Glutamatergic neuron (in vitro differentiated cells): ENCODE measurements around the gene VEZF1. TPM values are rescaled to one million over a fixed set of nuclear protein-coding genes. Genes with fewer than 3 reads are reported as not detected.

Source experiments
- DNase-seq: peaks from one replicate; pipeline ENCODE4 v3.0.0; 2022
- H3K27ac Mint-ChIP-seq: one replicate; pipeline ENCODE4 v1.8.0; 2020; ENCODE audit warnings: mild to moderate bottlenecking, mixed read lengths, inconsistent platforms; ENCODE audit not compliant: unreplicated experiment
- H3K27me3 Mint-ChIP-seq: one replicate; pipeline ENCODE4 v1.8.0; 2020; ENCODE audit warnings: mild to moderate bottlenecking, moderate library complexity, mixed read lengths, inconsistent platforms; ENCODE audit not compliant: unreplicated experiment
- H3K36me3 Mint-ChIP-seq: one replicate; pipeline ENCODE4 v1.8.0; 2020; ENCODE audit warnings: mild to moderate bottlenecking, mixed read lengths, inconsistent platforms; ENCODE audit not compliant: unreplicated experiment
- H3K4me1 Mint-ChIP-seq: one replicate; pipeline ENCODE4 v1.8.0; 2020; ENCODE audit warnings: mild to moderate bottlenecking, low read depth, mixed read lengths, inconsistent platforms; ENCODE audit not compliant: unreplicated experiment
- H3K4me3 Mint-ChIP-seq: one replicate; pipeline ENCODE4 v1.8.0; 2020; ENCODE audit warnings: mild to moderate bottlenecking, mixed read lengths, inconsistent platforms; ENCODE audit not compliant: unreplicated experiment
- H3K9me3 Mint-ChIP-seq: one replicate; pipeline ENCODE4 v1.8.0; 2020; ENCODE audit warnings: mild to moderate bottlenecking, moderate library complexity, mixed read lengths, inconsistent platforms; ENCODE audit not compliant: unreplicated experiment
- total RNA-seq: library from RNA; stranded (reverse); fragmentation: NEBNext Ultra II Directional; extraction: Animal tissue kit (Norgen Biotek cat#: 25700); gene quantifications from one replicate; pipeline ENCODE4 v1.2.1, GENCODE V29; 2021; ENCODE audit not compliant: unreplicated experiment
- TF ChIP-seq, protein P1 (sequence below): fragments of 200-600 bp; sonication (generic); IDR thresholded peaks from one replicate; pipeline ENCODE4 v1.5.0; 2021; ENCODE audit not compliant: partially characterized antibody, unreplicated experiment

The VEZF1 gene
- total RNA-seq, 1 donor from 2014 or later: 88.3 TPM

DNA sequence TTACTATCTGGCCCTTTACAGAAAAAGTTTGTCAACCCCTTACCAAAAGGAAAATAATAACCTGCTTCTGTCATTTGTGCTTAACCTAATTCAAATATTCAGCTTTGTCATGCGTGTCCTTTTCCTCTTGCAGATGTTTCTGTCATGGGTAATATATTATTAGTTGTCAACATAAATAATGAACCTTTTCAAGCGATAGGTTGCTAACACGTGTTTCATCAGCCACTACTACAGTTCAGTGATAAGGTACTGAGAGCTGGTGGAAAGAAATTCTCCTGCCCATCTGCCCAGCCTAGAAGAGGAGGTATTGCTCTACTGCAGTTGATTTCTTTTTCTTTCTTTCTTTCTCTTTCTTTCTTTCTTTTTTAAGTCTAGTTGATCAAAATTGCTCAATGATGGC lies 31.0 kb upstream of the VEZF1 start:
- no peak overlapping the region for H3K4me3 Mint-ChIP-seq
- no peak overlapping the region for H3K27ac Mint-ChIP-seq
- H3K36me3 Mint-ChIP-seq: no peaks in the 10 kb centered on the region
- H3K9me3 Mint-ChIP-seq: no peaks in the 10 kb centered on the region
- no peaks in the 10 kb centered on the region for H3K27me3 Mint-ChIP-seq
- peaks cover 3% of the 10 kb centered on the region for H3K4me1 Mint-ChIP-seq
- TF ChIP-seq, protein P1, sequence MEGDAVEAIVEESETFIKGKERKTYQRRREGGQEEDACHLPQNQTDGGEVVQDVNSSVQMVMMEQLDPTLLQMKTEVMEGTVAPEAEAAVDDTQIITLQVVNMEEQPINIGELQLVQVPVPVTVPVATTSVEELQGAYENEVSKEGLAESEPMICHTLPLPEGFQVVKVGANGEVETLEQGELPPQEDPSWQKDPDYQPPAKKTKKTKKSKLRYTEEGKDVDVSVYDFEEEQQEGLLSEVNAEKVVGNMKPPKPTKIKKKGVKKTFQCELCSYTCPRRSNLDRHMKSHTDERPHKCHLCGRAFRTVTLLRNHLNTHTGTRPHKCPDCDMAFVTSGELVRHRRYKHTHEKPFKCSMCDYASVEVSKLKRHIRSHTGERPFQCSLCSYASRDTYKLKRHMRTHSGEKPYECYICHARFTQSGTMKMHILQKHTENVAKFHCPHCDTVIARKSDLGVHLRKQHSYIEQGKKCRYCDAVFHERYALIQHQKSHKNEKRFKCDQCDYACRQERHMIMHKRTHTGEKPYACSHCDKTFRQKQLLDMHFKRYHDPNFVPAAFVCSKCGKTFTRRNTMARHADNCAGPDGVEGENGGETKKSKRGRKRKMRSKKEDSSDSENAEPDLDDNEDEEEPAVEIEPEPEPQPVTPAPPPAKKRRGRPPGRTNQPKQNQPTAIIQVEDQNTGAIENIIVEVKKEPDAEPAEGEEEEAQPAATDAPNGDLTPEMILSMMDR: no peak
- DNase-seq: no peak

GRCh38 chr17:58010067-58010799 lies 22.2 kb upstream of the VEZF1 start:
- H3K4me1 Mint-ChIP-seq: peaks cover 11% of the 10 kb centered on the region
- no peaks in the 10 kb centered on the region for H3K36me3 Mint-ChIP-seq
- H3K4me3 Mint-ChIP-seq: no peak overlapping the region
- DNase-seq: no peak
- peaks cover 16% of the 10 kb centered on the region for H3K9me3 Mint-ChIP-seq
- no peak overlapping the region for H3K27ac Mint-ChIP-seq
- TF ChIP-seq, protein P1: no peak
- peaks cover 10% of the 10 kb centered on the region for H3K27me3 Mint-ChIP-seq

DNA sequence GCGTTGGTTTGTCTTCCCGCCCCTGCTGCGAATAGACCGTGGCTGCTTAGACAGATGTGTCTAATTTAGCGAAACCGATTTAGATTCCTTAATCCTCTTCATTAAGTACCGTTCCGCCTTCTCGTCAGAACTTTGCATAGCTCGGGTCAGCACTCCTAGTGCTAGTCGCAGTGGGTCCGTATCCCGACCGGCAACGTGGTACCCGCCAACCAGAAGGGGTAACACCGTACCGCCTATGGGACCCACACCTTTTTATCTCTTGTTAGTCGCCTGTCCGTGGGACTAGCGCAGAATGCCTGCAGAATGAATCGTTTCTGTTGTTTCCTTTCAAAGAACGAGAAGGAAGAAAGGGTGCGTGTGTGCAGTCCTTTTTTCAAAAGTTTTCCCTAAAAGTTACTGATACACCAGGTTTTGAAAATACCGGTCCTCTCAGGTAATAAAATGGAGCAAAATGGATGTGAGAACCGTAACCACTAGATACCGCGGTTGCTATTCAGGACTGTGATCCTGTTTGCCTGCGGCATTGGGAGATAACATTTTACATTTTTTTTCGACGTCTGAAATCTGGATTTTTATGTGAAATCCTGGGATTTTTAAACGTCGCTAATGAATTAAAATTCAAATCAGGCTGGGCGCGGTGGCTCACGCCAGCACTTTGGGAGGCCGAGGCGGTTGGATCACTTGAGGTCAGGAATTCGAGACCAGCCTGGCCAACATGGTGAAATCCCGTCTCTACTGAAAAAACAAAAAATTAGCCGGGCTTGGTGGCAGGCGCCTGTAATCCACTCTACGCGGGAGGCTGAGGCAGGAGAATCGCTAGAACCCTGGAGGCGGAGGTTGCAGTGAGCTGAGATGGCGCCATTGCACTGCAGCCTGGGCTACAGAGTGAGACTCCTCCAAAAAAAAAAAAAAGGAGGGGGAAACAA lies 20.0 kb upstream of the VEZF1 start:
- H3K9me3 Mint-ChIP-seq: peaks cover 16% of the 10 kb centered on the region
- peak overlapping the region; percentile 99 for H3K27ac Mint-ChIP-seq
- TF ChIP-seq, protein P1: no peak
- peaks cover 10% of the 10 kb centered on the region for H3K27me3 Mint-ChIP-seq
- no peak for DNase-seq
- peak overlapping the region; percentile 96 for H3K4me3 Mint-ChIP-seq
- H3K4me1 Mint-ChIP-seq: peaks cover 16% of the 10 kb centered on the region
- no peaks in the 10 kb centered on the region for H3K36me3 Mint-ChIP-seq

GRCh38 chr17:58006924-58007780 lies 19.1 kb upstream of the VEZF1 start, which contains the start of gene SRSF1:
Gene SRSF1, minus strand, starts transcription at chr17:58007246. Its CDS starts 109 bp downstream, at chr17:58007137.
- peak; percentile 97 for DNase-seq
- H3K27me3 Mint-ChIP-seq: peaks cover 10% of the 10 kb centered on the region
- no peaks in the 10 kb centered on the region for H3K36me3 Mint-ChIP-seq
- peaks cover 16% of the 10 kb centered on the region for H3K9me3 Mint-ChIP-seq
- peaks cover 16% of the 10 kb centered on the region for H3K4me1 Mint-ChIP-seq
- peak within 1 kb of the TSS; percentile 99 for H3K27ac Mint-ChIP-seq
- TF ChIP-seq, protein P1: no peak
- peak within 1 kb of the TSS; percentile 96 for H3K4me3 Mint-ChIP-seq
